ENCODE data around the gene C17orf78. TPM values are rescaled to one million over a fixed set of nuclear protein-coding genes. Genes with fewer than 3 reads are reported as not detected.

C17orf78 gene
- polyA plus RNA-seq, 1 donor (not counting 4 experiments of a cell fraction or from before 2014, with no cell fraction given) = not detected

DNA sequence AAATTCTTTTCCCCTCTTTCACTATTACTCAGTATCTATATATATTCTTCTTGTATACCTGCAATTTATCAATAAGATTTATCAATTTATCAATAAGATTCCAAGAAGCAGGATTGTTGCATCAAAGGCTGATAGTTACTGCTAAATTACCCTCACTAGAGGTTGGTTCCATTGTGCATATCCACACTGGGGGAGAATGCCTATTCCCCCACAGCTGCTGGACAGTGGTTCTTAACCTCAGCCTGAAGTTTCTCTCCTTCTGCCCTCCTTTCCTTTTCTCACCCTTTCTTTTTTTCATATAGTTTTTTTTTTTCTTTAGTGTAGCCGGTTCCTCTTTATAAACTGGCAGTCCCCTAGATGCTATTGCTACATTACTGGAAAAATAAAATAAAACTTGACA, 6.3 kb downstream of the C17orf78 start:
- Histone ChIP-seq H3K79me2 (ENCODE audit: control insufficient read depth, insufficient read depth, low read length) (no peaks in the 10 kb centered on the region), H3K27ac (ENCODE audit: control insufficient read depth, insufficient read depth, low read length) (no peak overlapping the region), H4K20me1 (ENCODE audit: control insufficient read depth, extremely low read depth, insufficient read depth, low read length) (no peaks in the 10 kb centered on the region), H2AFZ (ENCODE audit: control insufficient read depth, low read length) (no peak overlapping the region), H3K27me3 (ENCODE audit: control insufficient read depth, extremely low read depth, insufficient read depth, low read length) (no peaks in the 10 kb centered on the region), H3K9me1 (ENCODE audit: control insufficient read depth, extremely low read depth, insufficient read depth, low read length) (no peaks in the 10 kb centered on the region), H3K9me3 (ENCODE audit: control insufficient read depth, low read depth, low read length) (no peaks in the 10 kb centered on the region), H3K9ac (ENCODE audit: control insufficient read depth, extremely low read depth, insufficient read depth, low read length) (no peak overlapping the region), H3K36me3 (ENCODE audit: control insufficient read depth in 2 of 2, extremely low read depth in 1 of 2, insufficient read depth in 2 of 2, low read length in 2 of 2) (no peaks in the 10 kb centered on the region), H3K4me3 (ENCODE audit: control insufficient read depth in 2 of 3, extremely low read depth in 1 of 3, insufficient read depth in 2 of 3, low read depth in 1 of 3, low read length in 3 of 3) (no peak overlapping the region), H3K4me2 (ENCODE audit: control insufficient read depth, extremely low read depth, insufficient read depth, low read depth, low read length) (no peak overlapping the region), H3K4me1 (ENCODE audit: control insufficient read depth, extremely low read depth, insufficient read depth, low read length) (no peaks in the 10 kb centered on the region)
- no peak for DNase-seq (ENCODE audit: low read depth, low spot score)
- dilution Hi-C loops (cut with MboI; ENCODE audit: extremely low pct_ligation_motif_present, low sequenced_read_pairs) = no loop called here
- TF ChIP-seq, protein P1, sequence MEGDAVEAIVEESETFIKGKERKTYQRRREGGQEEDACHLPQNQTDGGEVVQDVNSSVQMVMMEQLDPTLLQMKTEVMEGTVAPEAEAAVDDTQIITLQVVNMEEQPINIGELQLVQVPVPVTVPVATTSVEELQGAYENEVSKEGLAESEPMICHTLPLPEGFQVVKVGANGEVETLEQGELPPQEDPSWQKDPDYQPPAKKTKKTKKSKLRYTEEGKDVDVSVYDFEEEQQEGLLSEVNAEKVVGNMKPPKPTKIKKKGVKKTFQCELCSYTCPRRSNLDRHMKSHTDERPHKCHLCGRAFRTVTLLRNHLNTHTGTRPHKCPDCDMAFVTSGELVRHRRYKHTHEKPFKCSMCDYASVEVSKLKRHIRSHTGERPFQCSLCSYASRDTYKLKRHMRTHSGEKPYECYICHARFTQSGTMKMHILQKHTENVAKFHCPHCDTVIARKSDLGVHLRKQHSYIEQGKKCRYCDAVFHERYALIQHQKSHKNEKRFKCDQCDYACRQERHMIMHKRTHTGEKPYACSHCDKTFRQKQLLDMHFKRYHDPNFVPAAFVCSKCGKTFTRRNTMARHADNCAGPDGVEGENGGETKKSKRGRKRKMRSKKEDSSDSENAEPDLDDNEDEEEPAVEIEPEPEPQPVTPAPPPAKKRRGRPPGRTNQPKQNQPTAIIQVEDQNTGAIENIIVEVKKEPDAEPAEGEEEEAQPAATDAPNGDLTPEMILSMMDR (optimal IDR thresholded peaks at IDR 0.05 in 1 of 3, IDR thresholded peaks at IDR 0.05 in 1 of 3, conservative IDR thresholded peaks at IDR 0.05 in 1 of 3; ENCODE audit: extremely low read depth in 1 of 3, insufficient read depth in 2 of 3, low read length in 3 of 3) = no peak
- TF ChIP-seq EZH2 (IDR thresholded peaks at IDR 0.05; ENCODE audit: low read length) = no peak
- no peak for FAIRE-seq

DNA sequence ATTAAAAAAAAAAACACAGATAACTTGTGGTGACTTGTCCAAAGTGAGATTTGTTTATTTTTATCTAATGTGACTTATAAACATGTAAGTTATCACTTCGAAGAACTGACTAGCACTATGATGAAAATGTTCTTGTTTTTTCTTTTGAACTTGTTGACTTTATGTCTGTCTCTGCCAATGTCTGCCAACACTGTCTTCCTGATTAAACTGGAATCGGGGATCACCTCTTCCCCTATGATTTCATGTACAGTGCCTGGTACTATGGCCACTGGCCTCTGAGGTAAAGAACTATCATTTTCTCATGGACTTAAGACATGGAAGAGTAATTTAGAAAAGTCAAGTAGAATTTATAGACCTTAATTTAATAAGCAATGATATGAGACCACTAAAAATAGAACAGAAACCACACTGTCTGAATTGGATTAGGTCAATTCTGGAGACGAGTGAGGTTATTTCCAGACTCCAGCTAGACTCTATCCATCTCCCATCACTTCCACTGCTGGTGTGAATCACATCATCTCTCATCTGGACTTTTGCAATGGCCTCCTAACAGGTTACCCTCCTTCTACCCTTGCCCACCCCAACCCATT, 8.9 kb downstream of the C17orf78 start:
- no peaks in the 10 kb centered on the region for H3K36me3 ChIP-seq (ENCODE audit: control insufficient read depth in 2 of 2, extremely low read depth in 1 of 2, insufficient read depth in 2 of 2, low read length in 2 of 2)
- no peak overlapping the region for H3K27ac ChIP-seq (ENCODE audit: control insufficient read depth, insufficient read depth, low read length)
- H3K4me3 ChIP-seq (ENCODE audit: control insufficient read depth in 2 of 3, extremely low read depth in 1 of 3, insufficient read depth in 2 of 3, low read depth in 1 of 3, low read length in 3 of 3) = no peak overlapping the region
- H3K9me3 ChIP-seq (ENCODE audit: control insufficient read depth, low read depth, low read length) = no peaks in the 10 kb centered on the region
- dilution Hi-C loops (cut with MboI; ENCODE audit: extremely low pct_ligation_motif_present, low sequenced_read_pairs) = no loop called here
- H3K9me1 ChIP-seq (ENCODE audit: control insufficient read depth, extremely low read depth, insufficient read depth, low read length) = no peaks in the 10 kb centered on the region
- no peak overlapping the region for H3K4me2 ChIP-seq (ENCODE audit: control insufficient read depth, extremely low read depth, insufficient read depth, low read depth, low read length)
- H4K20me1 ChIP-seq (ENCODE audit: control insufficient read depth, extremely low read depth, insufficient read depth, low read length) = no peaks in the 10 kb centered on the region
- TF ChIP-seq, protein P1 (optimal IDR thresholded peaks at IDR 0.05 in 1 of 3, IDR thresholded peaks at IDR 0.05 in 1 of 3, conservative IDR thresholded peaks at IDR 0.05 in 1 of 3; ENCODE audit: extremely low read depth in 1 of 3, insufficient read depth in 2 of 3, low read length in 3 of 3) = no peak
- no peak for TF ChIP-seq EZH2 (IDR thresholded peaks at IDR 0.05; ENCODE audit: low read length)
- peaks cover 2% of the 10 kb centered on the region for H3K4me1 ChIP-seq (ENCODE audit: control insufficient read depth, extremely low read depth, insufficient read depth, low read length)
- no peaks in the 10 kb centered on the region for H3K79me2 ChIP-seq (ENCODE audit: control insufficient read depth, insufficient read depth, low read length)
- no peak overlapping the region for H2AFZ ChIP-seq (ENCODE audit: control insufficient read depth, low read length)
- FAIRE-seq (no peak), DNase-seq (ENCODE audit: low read depth, low spot score) (no peak)
- no peaks in the 10 kb centered on the region for H3K27me3 ChIP-seq (ENCODE audit: control insufficient read depth, extremely low read depth, insufficient read depth, low read length)
- H3K9ac ChIP-seq (ENCODE audit: control insufficient read depth, extremely low read depth, insufficient read depth, low read length) = no peak overlapping the region
